ENCODE data around the gene NFIX.

The NFIX gene

DNA sequence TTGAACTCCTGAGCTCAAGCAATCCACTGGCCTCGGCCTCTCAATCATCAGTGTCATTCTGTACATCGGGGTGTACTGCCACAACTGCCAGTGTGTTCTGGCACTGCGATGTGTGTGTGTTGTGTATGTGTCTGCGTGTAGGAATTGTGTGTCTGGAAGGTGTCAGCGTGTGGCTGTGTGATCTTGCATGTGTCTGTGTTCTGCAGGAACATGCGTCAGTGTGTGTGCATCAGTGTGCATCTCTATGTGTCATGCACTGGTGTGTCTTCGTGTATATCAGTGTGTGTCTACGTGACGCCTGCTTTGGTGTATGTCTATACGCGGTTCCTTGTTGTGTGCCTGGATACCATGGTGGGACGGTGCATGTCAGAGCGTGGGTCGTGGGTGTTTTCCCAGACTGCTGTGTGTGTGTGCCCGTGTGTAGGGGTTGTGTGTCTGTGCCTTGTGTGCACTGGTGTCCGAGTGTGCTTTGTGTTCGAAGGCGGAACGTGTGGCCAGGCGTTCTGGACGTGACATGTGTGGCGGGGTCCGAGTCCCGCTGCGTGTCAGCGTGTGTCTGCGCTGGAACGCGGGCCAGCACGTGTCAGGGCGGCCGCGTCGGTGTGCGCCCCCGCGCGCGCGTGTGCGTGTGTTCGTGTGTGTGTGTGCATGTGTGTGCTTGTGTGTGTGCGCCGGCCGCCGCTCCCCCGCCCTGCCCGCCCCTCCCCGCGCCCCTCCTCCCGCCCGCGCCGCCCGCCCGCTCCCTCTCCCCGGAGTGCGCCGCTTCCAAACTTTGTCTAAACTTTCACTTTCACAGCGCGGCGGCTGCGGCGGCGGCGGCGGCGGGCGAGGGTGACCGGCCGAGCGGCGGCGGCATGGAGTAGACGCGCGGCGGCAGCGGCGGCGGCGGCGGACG is at the start of gene NFIX:
Gene NFIX (plus strand): TSS at position 775 of the 895 bp plus-strand sequence. CDS start 363 bp downstream, outside the sequence.
- DNase-seq (ENCODE audit: insufficient read length, low spot score), result no peak
- TF ChIP-seq, protein P1, sequence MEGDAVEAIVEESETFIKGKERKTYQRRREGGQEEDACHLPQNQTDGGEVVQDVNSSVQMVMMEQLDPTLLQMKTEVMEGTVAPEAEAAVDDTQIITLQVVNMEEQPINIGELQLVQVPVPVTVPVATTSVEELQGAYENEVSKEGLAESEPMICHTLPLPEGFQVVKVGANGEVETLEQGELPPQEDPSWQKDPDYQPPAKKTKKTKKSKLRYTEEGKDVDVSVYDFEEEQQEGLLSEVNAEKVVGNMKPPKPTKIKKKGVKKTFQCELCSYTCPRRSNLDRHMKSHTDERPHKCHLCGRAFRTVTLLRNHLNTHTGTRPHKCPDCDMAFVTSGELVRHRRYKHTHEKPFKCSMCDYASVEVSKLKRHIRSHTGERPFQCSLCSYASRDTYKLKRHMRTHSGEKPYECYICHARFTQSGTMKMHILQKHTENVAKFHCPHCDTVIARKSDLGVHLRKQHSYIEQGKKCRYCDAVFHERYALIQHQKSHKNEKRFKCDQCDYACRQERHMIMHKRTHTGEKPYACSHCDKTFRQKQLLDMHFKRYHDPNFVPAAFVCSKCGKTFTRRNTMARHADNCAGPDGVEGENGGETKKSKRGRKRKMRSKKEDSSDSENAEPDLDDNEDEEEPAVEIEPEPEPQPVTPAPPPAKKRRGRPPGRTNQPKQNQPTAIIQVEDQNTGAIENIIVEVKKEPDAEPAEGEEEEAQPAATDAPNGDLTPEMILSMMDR (IDR thresholded peaks at IDR 0.05; ENCODE audit: insufficient read depth, missing control alignments), result no peak
- no peak for FAIRE-seq

DNA sequence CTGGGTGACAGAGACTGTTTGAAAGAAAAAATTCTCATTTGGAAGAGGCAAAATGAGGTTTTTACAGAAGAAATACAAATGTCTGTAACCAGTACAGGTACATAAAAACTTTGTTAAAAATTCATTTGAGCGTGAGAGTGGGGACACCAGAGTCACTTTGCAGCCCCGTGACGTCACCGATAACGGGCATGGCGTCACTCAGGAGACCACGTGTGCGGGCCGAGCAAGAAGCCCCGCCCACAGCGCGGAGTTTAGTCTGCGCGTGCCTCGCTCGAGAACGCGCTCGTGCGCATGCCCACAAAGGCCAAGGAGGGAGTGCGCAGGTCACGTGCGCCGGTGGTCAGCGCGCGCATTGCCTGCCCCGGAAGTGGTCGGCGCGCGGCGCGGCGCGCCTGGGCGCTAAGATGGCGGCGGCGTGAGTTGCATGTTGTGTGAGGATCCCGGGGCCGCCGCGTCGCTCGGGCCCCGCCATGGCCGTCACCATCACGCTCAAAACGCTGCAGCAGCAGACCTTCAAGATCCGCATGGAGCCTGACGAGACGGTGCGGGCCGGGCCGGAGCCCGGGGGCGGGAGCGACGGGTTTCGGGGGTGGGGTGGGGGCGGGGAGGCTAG is 49.7 kb upstream of the NFIX start, which contains the start of gene RAD23A:
Gene RAD23A (plus strand): TSS at position 384 of the 613 bp plus-strand sequence. CDS start 87 bp downstream, at position 471.
- TF ChIP-seq, protein P1 (IDR thresholded peaks at IDR 0.05; ENCODE audit: insufficient read depth, missing control alignments), result no peak
- FAIRE-seq (no peak), DNase-seq (ENCODE audit: insufficient read length, low spot score) (peak; percentile 91)

DNA sequence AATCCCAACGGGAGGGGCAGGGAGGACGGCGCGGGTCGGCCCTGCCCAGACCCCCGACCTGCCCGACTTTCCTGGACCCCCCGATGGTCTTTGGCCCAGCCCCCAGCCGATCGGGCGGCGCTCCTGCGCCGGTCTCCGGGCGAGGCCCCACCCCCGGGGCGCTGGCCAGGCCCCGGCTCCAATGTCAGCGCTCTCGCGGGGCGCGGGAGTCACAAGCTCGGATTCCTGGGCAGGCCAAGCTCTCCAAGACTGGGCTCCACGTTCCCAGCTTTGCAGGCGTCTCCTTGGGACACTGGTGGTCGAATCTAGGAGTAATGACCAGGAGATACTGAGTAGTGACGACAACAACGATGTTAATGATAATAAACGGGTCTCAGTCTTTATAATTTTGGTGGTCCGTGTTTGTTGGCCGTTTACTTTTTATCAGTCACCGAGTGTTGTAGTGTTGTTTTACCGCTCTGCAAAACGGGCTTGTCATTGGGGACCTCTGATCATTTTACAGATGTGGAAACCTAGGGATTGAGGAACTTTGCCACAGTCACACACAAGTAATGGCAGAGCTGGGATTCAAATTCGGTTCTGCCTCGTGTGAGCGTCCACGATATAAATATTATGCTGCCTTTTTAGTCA is 49.1 kb upstream of the NFIX start:
- no peak for FAIRE-seq

DNA sequence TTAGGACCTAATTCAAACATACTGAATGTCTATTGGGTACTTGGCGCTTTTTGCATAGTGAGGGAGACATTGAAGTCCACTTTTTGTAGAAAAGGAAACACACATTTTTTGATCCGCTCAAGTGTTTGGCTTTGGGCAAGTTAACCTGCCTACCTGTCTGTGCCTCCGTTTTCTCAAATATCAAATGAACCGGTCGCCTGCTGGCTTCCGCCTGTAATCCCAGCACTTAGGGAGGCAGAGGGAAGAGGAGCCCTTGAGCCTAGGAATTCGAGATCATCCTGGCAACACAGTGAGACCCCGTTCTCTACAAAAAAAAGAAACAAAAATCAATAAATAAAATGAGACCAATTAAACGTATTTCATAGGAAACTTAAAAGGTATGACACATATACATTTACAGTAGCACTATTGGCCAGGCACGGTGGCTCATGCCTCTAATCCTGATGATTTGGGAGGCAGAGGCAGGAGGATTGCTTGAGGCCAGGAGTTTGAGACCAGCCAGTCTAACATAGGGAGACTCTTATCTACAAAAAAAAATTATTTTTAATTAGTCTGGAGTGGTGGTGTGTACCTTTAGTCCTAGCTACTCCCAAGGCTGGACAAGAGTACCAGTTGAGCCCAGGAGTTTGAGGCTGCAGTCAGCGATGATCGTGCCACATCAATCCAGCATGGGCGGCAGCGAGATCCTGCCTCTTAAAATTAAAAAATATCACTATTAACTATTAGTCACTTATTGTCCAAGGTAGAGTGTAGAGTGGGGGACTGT is 48.4 kb upstream of the NFIX start:
- FAIRE-seq (no peak), DNase-seq (ENCODE audit: insufficient read length, low spot score) (no peak)
- TF ChIP-seq, protein P1 (IDR thresholded peaks at IDR 0.05; ENCODE audit: insufficient read depth, missing control alignments), result no peak

More for the DNA sequence above, 49.1 kb upstream of the NFIX start:
- TF ChIP-seq, protein P1 (IDR thresholded peaks at IDR 0.05; ENCODE audit: insufficient read depth, missing control alignments), result no peak
- no peak for DNase-seq (ENCODE audit: insufficient read length, low spot score)

DNA sequence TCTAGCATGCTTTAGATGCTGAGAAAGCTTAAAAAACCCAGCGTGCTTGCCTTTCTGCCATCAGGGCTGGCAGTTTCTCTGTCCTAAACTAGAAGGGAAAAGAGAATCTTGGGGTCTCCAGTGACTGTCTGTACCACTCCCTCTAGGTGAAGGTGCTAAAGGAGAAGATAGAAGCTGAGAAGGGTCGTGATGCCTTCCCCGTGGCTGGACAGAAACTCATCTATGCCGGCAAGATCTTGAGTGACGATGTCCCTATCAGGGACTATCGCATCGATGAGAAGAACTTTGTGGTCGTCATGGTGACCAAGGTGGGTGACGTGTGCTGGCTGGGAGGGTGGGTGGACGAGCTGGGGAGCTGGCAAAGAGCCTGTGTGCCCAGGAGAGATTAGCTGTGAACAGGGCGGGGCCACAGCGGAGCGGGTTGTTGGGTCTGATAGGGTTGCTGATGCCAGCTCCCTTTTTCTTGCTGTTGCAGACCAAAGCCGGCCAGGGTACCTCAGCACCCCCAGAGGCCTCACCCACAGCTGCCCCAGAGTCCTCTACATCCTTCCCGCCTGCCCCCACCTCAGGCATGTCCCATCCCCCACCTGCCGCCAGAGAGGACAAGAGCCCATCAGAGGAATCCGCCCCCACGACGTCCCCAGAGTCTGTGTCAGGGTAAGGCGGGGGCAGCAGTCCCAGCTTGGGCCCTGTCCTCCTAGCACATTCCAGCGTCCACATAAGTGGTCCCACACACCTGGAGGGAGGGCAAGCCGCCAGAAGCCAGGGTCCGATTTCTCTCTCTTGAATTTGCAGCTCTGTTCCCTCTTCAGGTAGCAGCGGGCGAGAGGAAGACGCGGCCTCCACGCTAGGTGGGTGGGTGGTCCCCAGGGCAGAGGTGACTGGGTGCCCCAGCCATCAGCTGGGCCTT is 47.3 kb upstream of the NFIX start:
- FAIRE-seq, result no peak
- no peak for DNase-seq (ENCODE audit: insufficient read length, low spot score)
- TF ChIP-seq, protein P1 (IDR thresholded peaks at IDR 0.05; ENCODE audit: insufficient read depth, missing control alignments), result no peak

Measured in D721Med (cell line).